ENCODE results near the gene PKP3. TPM values are rescaled to one million over a fixed set of nuclear protein-coding genes. Genes with fewer than 3 reads are reported as not detected.
"Not testable (repeated sequence)": the region's sequence is repeated elsewhere in the genome, so short reads cannot be mapped to it uniquely, and the experiment has no call there.

The PKP3 gene
- polyA plus RNA-seq, 3 donors: 4.1 to 5.5 (median 4.4) TPM

DNA sequence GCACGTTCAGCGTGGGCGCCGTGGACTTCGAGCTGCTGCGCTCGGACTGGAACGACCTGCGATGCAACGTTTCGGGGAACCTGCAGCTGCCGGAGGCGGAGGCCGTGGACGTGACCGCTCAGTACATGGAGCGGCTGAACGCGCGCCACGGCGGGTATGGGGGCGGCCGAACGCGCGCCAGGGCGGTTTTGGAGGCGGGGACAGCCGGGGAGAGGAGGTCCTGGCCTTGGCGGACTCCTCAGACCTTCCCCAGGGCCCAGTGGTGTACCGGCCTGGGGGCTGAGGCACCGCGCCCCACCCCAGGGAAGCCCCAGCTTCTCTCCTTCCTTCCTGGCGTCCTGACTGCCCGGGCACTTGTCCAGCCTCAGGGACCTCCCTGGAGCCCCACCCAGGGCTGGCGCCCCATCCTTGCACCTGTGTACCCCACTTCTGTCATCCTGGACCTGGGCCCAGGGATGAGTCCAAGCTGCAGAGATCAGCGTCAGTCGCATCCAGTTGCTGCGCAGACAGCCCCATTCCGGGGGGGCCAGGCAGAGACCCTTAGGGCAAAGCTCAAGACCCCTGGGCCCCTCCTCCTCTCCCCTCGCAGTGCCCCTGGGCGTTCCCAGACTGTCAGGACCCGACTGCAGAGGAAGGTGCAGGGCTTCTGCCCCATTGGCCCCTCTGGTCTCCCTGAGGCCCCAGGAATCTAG, 16.7 kb upstream of the PKP3 start:
- no peak for DNase-seq (ENCODE audit: low read depth in 3 of 3, low spot score in 2 of 3)

- no peak for DNase-seq (ENCODE audit: low read depth in 3 of 3, low spot score in 2 of 3)
These were observed 16.0 kb upstream of the PKP3 start for GRCh38 chr11:377883-378500.

GRCh38 chr11:379205-380094, 14.6 kb upstream of the PKP3 start:
- no peak for DNase-seq (ENCODE audit: low read depth in 3 of 3, low spot score in 2 of 3)

DNA sequence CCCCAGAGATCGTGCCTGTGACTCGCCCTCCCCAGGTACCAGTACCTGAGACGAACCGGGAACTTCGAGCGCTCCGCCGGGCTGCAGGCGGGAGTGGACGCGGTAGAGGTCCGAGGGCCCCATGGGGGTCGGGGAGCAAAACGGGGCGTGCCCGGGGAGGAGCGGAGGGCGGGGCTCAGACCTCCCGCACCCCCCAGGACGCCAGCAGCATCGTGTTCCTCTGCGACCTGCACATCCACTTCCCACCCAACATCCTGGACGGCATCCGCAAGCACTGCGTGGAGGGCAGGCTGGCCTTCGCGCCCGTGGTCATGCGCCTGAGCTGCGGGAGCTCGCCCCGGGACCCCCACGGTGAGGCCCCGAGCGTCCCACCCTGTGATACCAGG, 13.9 kb upstream of the PKP3 start:
- no peak for DNase-seq (ENCODE audit: low read depth in 3 of 3, low spot score in 2 of 3)

GRCh38 chr11:380491-380890, 13.5 kb upstream of the PKP3 start:
- no peak for DNase-seq (ENCODE audit: low read depth in 3 of 3, low spot score in 2 of 3)

DNA sequence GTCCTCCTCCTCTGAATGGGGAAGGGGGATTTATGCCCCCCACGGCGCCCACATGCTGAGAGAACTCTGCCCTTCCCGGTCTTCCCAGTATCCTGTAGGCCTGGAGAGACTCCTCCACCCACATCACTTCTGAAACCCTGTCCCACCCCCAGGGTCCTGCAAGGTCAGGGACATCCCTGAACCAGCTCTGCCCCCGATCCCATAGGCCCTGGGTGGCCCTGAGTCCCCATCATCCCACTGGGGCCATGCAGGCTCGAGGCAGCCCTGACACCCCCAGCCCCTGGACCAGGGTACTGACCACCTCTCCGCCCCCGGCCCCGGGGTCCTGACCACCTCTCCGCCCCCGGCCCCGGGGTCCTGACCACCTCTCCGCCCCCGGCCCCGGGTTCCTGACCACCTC, 13.0 kb upstream of the PKP3 start:
- DNase-seq (ENCODE audit: low read depth in 3 of 3, low spot score in 2 of 3): no peak

GRCh38 chr11:381501-382072, 12.4 kb upstream of the PKP3 start:
- DNase-seq (ENCODE audit: low read depth in 3 of 3, low spot score in 2 of 3): no peak

GRCh38 chr11:382081-382629, 11.9 kb upstream of the PKP3 start:
- no peak for DNase-seq (ENCODE audit: low read depth in 3 of 3, low spot score in 2 of 3)

DNA sequence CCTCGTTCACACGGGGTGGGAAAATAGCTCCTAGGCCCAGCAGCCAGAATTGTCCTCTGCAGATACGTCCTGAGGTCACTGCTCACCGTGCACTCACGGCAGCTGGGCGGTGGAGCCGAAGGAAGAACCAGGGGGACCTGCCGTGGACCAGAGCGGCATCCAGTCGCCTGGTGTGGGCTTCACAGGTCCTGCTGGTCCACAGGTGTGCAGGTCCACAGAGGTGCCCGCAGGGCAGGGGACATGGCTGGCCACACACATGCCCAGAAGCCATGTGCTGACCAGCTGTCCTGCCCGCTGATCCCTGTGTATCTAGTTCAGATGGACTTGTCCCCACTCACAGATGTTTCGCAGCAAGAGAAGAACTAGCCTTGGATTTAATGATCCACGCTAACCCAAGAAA, 10.6 kb upstream of the PKP3 start:
- no peak for DNase-seq (ENCODE audit: low read depth in 3 of 3, low spot score in 2 of 3)

DNA sequence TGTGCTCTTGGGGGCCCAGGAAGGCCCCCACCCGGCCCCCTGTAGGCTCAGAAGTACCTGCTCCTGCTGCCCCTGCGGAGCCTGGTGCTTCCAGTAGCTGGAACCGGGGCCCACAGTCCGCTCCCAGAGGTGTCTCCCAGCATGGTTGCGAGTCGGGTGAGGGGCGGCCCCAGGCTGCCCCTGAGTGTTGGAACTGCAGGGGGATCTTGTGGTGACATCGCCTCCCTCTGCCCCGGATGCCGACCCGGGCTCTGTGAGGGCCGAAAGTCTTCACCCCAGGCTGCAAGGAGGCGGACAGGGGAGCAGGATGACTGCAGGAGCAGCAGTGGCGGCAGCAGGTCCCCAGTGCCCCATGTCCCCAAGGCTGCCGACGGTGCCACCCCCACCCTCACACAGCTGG, 9.5 kb upstream of the PKP3 start:
- no peak for DNase-seq (ENCODE audit: low read depth in 3 of 3, low spot score in 2 of 3)

DNA sequence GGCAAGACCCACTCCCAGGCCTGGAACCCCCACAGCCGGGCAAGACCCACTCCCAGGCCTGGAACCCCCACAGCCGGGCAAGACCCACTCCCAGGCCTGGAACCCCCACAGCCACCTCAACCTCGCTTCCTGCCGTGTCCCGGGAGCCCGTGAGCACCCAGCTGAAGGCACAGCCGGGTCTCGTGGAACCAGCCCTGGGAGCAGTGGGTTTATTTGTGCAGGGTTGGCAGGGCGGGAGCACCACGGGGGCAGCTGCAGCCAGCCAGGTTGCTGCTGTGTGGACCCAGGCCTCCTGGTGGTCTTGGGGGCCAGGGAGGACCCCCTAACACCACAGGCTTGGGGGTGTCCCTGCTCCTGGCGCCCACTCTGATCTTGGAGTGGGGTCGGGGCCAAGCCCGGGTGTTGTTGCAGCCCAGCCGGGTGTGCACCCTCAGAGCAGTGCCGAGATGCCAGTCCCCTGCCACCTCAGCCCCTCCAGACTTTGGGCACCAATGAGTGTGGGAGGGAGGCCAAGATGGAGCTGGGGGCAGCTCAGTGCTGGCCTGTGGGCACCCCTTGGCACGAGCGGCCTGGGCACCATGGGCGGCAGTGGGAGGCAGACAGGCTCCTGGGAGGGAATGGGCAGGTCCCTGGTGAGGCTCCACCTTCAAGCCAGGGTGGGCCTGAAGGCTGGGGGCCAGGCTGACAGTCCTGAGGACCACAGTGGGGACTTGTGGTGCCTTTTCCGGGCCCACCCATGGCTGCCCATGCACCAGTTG, 8.2 kb upstream of the PKP3 start:
- no peak for DNase-seq (ENCODE audit: low read depth in 3 of 3, low spot score in 2 of 3)

- no peak for DNase-seq (ENCODE audit: low read depth in 3 of 3, low spot score in 2 of 3)
These were observed 7.5 kb upstream of the PKP3 start for GRCh38 chr11:386483-386882.

DNA sequence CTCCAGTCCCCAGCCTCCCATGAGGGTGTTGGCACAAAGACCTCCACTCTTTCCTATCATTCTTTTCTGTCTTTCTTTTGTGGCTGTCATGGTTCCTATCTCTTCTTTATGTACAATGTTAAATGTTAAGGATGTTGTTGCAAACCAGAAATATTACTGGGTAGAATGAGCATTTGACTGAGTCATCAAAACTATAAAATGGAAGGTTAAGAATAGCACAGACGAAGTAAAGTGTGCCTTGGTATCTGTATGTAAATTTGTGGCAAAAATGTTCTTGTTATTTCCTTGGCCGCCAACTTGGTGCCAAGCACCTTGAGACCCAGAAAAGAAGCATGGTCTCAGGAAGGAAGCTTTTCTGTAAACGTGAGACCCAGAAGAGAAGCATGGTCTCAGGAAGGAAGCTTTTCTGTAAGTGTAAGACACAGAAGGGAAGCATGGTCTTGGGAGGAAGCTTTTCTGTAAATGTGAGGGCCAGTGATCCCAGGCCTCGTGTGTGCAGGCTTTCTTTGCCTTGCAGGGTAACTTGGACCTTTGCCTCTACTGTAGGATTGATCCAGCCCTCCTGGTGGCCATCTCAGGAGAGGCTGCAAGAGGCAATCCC, 6.7 kb upstream of the PKP3 start:
- no peak for DNase-seq (ENCODE audit: low read depth in 3 of 3, low spot score in 2 of 3)

DNA sequence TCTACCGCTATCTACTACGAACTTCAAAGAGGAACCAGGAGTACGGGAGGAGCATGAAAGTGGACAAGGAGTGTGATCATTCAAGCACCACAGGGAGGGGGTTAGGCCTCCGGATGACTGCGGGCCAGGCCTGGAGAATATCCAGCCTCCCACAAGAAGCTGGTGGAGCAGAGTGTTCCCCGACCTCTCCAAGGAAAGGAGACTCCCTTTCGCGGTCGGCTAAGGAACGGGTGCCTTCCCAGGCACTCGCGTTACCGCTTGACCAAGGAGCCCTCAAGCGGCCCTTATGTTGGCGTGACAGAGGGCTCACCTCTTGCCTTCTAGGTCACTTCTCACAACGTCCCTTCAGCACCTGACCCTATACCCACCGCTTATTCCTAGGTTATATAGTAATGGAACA, 4.6 kb upstream of the PKP3 start:
- not testable (repeated sequence) for DNase-seq (ENCODE audit: low read depth in 3 of 3, low spot score in 2 of 3)

GRCh38 chr11:390175-390574, 3.8 kb upstream of the PKP3 start:
- DNase-seq (ENCODE audit: low read depth in 3 of 3, low spot score in 2 of 3): no peak

- DNase-seq (ENCODE audit: low read depth in 3 of 3, low spot score in 2 of 3): no peak
These were observed 2.6 kb upstream of the PKP3 start for GRCh38 chr11:391117-392017.

DNA sequence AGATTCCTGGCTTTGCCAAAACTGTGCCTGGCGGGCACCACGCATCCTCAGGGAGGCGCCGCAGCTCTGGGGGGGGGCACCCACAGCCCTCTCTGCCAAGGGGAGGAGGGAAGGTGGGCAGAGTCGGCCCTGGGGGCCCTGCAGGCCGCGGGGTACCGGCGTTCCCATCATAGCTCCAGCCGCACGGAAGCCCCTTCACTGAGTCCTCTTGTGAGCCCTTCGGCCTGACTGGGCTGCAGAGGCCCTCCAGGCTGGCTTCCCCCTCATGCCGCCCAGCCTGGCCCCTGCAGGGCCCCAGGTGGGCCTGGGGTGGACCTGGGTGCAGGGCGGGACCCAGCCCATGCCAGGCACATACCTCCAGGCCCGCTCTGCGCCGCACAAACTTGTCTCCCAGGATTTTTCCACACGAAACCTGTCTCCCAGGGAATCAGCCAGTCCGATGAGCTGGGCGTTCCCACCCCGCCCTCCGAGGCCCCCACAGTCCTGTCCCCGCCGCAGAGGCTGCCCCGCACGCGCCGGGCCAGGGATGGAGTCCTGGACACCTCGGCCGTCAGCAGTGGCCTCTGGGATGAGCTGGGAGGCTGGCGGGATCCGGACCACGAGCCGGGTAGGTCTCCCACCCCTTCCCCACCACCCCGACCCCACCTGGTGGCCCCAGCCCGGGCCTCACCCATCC, 1.8 kb upstream of the PKP3 start:
- DNase-seq (ENCODE audit: low read depth in 3 of 3, low spot score in 2 of 3): no peak
